H1 (cell line): Measurements from ENCODE around the gene FRMD3. TPM values are rescaled to one million over a fixed set of nuclear protein-coding genes. Genes with fewer than 3 reads are reported as not detected.

Experiments used
- ASH2L ChIP-seq: fragments of 200-600, 300-600 bp; sonication (generic); IDR thresholded peaks from one replicate; pipeline ENCODE4 v1.7.1; 2017; ENCODE audit warnings: low read length
- ATF2 ChIP-seq: IDR thresholded peaks from 2 replicates; pipeline ENCODE4 v1.6.1; 2012; ENCODE audit warnings: low read length, inconsistent platforms
- CTCF ChIP-seq, 3 experiments: IDR thresholded peaks; 1 replicate in 2 of 3; 2 replicates in 1 of 3; pipeline versions ENCODE4 v1.5.1 to v1.6.1; 2011; ENCODE audit warnings: low read length in 3 of 3, mild to moderate bottlenecking in 3 of 3, inconsistent platforms in 2 of 3, low read depth in 1 of 3, moderate library complexity in 1 of 3; ENCODE audit not compliant: insufficient read depth in 1 of 3; ENCODE audit errors: control extremely low read depth in 1 of 3
- JUN ChIP-seq: IDR thresholded peaks from 2 replicates; pipeline ENCODE4 v1.6.1; 2011; ENCODE audit warnings: low read depth, mild to moderate bottlenecking, improper control_type of control experiment, low read length
- TCF12 ChIP-seq: IDR thresholded peaks from 2 replicates; pipeline ENCODE4 v1.6.1; 2011; ENCODE audit warnings: low read depth, mild to moderate bottlenecking, low read length
- TEAD4 ChIP-seq: IDR thresholded peaks from 2 replicates; pipeline ENCODE4 v1.6.1; 2012; ENCODE audit warnings: low read depth, low read length, inconsistent platforms, mixed read lengths
- polyA plus RNA-seq, 7 experiments: library from polyadenylated mRNA; depleted of rRNA in 3 of 7; stranded (reverse) in 5 of 7; unstranded in 2 of 7; fragments of >200 nt in 5 of 7; fragments of 200-250 nt in 2 of 7; gene quantifications; 1 replicate in 5 of 7; 2 replicates in 1 of 7; 4 replicates in 1 of 7; pipeline versions ENCODE4 v1.2.1 to v1.2.3, GENCODE V29; 2011 to 2013; ENCODE audit warnings: missing spikeins in 2 of 7, mixed read lengths in 2 of 7
- total RNA-seq: library from RNA; stranded (reverse); fragmentation: NEBNext Ultra II Directional; extraction: Animal tissue kit (Norgen Biotek cat#: 25700); gene quantifications from 2 replicates; pipeline ENCODE4 v1.2.1, GENCODE V29; 2021

The FRMD3 gene
- total and polyA plus RNA-seq, 2 of the 8 experiments (the other 6 are each of a cell fraction or from before 2014, with no cell fraction given): 0.15 to 1.4 TPM

- no peak for TF ChIP-seq ATF2
- no peak for TF ChIP-seq TCF12
- TF ChIP-seq ASH2L: no peak
- no peak for TF ChIP-seq TEAD4
- no peak for TF ChIP-seq JUN
- TF ChIP-seq CTCF (IDR thresholded peaks at IDR 0.05; ENCODE audit: control extremely low read depth in 1 of 3, insufficient read depth in 1 of 3, low read depth in 1 of 3, low read length in 3 of 3): no peak
Observed at GRCh38 chr9:83271665-83272071, 266.5 kb downstream of the FRMD3 start (continued).
